ACC112 (cell line): ENCODE results near the gene AUTS2.

Experiments
- H2AFZ ChIP-seq: fragments of 200-600 bp; sonication (generic); one replicate; pipeline ENCODE4 v1.6.0; 2017; ENCODE audit warnings: antibody characterized with exemption, low read length; ENCODE audit not compliant: unreplicated experiment
- H3K27ac ChIP-seq: fragments of 200-600 bp; sonication (generic); 2 replicates; pipeline ENCODE4 v1.5.1; 2014; ENCODE audit warnings: low read depth, mild to moderate bottlenecking, antibody characterized with exemption, low read length, moderate library complexity
- H3K27me3 ChIP-seq: fragments of 200-600 bp; sonication (generic); 2 replicates; pipeline ENCODE4 v1.6.1; 2014; ENCODE audit warnings: mild to moderate bottlenecking, antibody characterized with exemption, low read length, moderate library complexity, mixed read lengths; ENCODE audit not compliant: insufficient read depth
- H3K36me3 ChIP-seq: fragments of 200-600 bp; sonication (generic); 2 replicates; pipeline ENCODE4 v1.6.1; 2016; ENCODE audit warnings: mild to moderate bottlenecking, antibody characterized with exemption, low read length, moderate library complexity, mixed read lengths; ENCODE audit not compliant: insufficient read depth
- H3K4me1 ChIP-seq: fragments of 200-600 bp; sonication (generic); one replicate; pipeline ENCODE4 v1.6.1; 2016; ENCODE audit warnings: low read length, mixed read lengths; ENCODE audit not compliant: insufficient read depth, unreplicated experiment, control insufficient read depth
- H3K4me3 ChIP-seq: fragments of 200-600 bp; sonication (generic); 2 replicates; pipeline ENCODE4 v1.5.1; 2014; ENCODE audit warnings: mild to moderate bottlenecking, low read depth, low read length
- H3K79me2 ChIP-seq: fragments of 200-600 bp; sonication (generic); one replicate; pipeline ENCODE4 v1.6.0; 2016; ENCODE audit warnings: low read length; ENCODE audit not compliant: control insufficient read depth, unreplicated experiment, insufficient read depth

Gene AUTS2

DNA sequence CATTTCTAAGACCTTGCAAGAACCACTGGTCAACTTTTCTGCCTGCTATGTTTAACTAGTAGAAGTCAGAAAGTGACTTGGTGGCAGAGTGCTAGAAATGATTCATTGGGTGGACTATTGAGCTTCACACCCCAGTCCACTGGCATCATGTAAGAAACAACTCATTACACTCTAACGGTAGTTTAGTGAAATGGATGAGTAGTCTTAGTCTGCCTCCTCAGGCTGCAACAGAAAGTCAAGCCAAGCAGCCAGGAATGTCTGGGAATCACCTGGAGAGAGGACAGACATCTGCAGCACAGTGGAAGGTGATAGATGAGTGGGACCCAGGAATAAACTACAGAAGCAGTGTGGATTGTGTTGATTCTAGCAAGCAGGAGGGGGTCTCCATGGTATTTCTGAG is 125.4 kb downstream of the AUTS2 start:
- Histone ChIP-seq H3K27ac (no peak overlapping the region), H3K27me3 (no peaks in the 10 kb centered on the region), H3K4me1 (no peaks in the 10 kb centered on the region), H3K4me3 (no peak overlapping the region), H3K79me2 (no peaks in the 10 kb centered on the region), H2AFZ (no peak overlapping the region), H3K36me3 (no peaks in the 10 kb centered on the region)

DNA sequence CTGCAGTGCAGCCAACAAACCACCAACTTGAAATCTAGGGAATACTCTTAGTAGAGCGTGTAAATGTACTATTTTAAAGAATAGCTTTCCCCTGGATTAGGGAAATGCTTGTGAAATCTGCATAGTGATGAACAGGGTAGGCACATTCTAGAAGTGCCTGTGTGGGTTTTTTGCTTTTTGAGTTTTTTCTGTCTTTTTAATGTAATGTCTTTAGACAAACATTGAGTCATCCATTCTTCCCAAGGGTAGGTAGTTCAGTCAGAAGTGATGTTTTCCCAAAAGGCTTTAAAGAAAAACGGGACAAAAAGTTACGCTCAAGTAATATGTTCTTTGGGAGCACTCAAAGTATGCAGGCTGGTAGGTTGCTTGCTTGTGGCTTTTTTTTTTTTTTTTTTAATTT is 130.0 kb downstream of the AUTS2 start:
- H2AFZ ChIP-seq, result no peak overlapping the region
- no peaks in the 10 kb centered on the region for H3K4me1 ChIP-seq
- no peaks in the 10 kb centered on the region for H3K27me3 ChIP-seq
- H3K36me3 ChIP-seq, result no peaks in the 10 kb centered on the region
- no peaks in the 10 kb centered on the region for H3K79me2 ChIP-seq
- H3K27ac ChIP-seq, result no peak overlapping the region
- no peak overlapping the region for H3K4me3 ChIP-seq

DNA sequence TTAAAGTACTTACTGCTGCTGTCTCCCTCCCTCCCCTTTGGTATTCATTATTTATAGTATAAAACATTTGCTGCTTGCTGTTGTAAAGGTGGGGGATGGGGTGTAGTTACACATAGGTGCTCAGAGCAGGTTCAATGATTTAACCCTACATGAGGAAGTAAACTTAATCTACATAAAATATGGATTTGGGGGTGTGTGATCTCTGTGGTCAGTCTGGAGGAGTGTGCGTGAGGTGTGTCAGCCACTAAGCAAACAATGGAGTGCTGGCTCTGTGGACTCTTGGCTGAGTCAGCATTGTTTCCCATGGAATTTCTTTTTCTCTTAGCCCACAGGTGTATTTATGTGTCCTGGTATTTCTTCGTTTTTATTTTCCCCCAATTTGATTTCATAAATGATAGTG is 133.9 kb downstream of the AUTS2 start:
- no peaks in the 10 kb centered on the region for H3K4me1 ChIP-seq
- H3K4me3 ChIP-seq, result no peak overlapping the region
- no peak overlapping the region for H3K27ac ChIP-seq
- no peaks in the 10 kb centered on the region for H3K27me3 ChIP-seq
- no peaks in the 10 kb centered on the region for H3K79me2 ChIP-seq
- H3K36me3 ChIP-seq, result no peaks in the 10 kb centered on the region
- no peak overlapping the region for H2AFZ ChIP-seq

DNA sequence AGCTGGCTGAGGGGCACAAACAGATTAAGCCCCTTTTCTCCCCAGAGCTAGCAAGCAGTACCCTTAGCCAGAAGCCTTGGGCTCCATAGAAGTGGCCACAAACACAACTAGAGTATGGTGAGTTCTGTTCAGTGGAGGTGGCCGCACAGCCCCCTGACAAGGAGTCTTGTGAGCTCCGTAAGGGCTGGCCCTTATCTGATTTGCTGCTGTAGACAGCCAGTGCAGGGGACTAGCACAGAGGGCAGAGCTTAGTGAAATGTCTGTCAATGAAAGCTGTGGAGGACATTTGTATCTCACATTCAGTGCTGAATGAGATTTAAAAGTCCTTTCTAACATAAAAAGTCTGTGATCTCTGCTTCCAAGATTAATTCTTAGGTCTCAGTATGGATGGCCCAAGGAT is 137.3 kb downstream of the AUTS2 start:
- Histone ChIP-seq H3K79me2 (no peaks in the 10 kb centered on the region), H3K36me3 (no peaks in the 10 kb centered on the region), H3K4me3 (no peak overlapping the region), H3K27me3 (no peaks in the 10 kb centered on the region), H3K27ac (no peak overlapping the region), H2AFZ (no peak overlapping the region), H3K4me1 (no peaks in the 10 kb centered on the region)

DNA sequence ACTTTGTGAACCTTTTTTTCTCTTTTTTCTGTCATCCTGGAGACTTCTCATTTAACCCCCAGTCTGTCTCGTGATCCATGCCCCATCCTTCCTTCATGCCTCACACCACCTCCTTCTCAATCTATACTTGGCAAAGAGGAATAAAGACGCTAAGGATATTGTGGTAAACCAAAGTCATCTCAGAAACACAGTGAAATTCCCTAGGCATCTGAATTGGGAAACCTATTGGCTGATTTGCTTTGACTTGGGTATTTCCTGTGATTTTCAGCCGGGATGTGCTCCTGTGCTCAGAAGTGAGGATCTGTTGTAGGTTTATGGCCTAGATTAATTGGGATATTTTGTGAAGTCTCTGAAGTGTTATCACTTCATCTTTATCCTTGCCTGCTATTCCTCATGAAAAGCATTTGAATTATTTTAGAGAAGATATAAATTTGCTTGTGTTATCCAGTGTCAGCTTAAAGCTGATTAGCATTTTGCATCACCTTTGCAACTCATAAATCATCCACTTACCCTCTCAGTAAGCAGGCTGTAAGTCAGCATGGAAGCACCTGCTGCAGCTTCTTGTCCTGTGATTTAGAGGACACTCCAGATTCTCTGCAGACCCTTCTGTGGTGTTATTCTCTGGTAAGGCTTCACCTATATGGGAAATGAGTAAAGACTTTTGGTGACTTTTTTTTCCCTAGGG is 138.0 kb downstream of the AUTS2 start:
- no peak overlapping the region for H2AFZ ChIP-seq
- no peaks in the 10 kb centered on the region for H3K79me2 ChIP-seq
- H3K27me3 ChIP-seq, result no peaks in the 10 kb centered on the region
- no peaks in the 10 kb centered on the region for H3K4me1 ChIP-seq
- H3K4me3 ChIP-seq, result no peak overlapping the region
- H3K36me3 ChIP-seq, result no peaks in the 10 kb centered on the region
- no peak overlapping the region for H3K27ac ChIP-seq

DNA sequence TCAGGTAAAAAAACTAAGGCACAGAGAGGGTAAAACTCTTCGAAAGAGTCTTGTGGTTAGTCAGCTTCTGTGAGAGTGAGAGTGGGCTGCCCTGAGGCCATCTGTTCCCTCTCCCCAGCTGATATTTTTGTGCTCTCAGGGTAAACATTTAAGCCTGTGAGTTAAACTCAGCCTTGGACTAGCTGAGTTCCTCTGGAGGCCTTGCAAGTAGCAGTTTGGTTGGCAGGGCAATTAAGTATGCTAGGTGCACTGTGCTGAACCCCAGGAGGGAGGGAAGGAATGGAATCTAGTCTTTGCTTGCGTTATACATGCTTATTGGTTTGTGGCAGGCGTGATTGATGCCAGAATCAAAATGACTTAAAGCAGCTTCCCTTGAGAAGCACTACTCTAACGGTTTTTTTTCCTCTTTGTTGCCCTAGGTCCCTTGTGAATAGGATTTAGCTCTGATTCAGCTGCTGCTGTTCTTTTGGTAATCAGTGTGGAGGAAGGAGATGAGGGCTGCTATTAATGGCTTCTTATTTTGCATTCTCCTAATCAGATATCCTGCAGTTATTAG is 140.2 kb downstream of the AUTS2 start:
- H2AFZ ChIP-seq, result no peak overlapping the region
- H3K27me3 ChIP-seq, result no peaks in the 10 kb centered on the region
- no peaks in the 10 kb centered on the region for H3K79me2 ChIP-seq
- no peaks in the 10 kb centered on the region for H3K4me1 ChIP-seq
- H3K27ac ChIP-seq, result no peak overlapping the region
- no peaks in the 10 kb centered on the region for H3K36me3 ChIP-seq
- H3K4me3 ChIP-seq, result no peak overlapping the region

DNA sequence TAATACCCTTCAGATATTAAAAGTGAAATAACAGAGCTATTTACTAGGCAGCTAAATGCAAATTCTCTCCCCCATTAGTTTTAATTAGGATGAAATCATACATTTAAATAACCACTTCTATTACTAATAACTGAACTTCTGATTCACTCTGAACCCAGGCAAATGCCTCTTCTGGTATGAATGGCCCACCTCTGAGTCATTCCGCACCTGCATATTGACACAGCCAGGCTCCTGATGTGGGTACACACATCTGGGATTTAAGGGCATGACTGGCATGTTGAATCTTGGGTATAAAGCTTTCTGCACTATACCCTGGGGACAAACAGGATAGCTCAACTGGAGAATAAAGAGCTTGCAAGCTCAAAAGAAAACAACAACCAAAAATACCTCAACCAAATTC is 140.9 kb downstream of the AUTS2 start:
- no peak overlapping the region for H3K4me3 ChIP-seq
- no peak overlapping the region for H3K27ac ChIP-seq
- no peaks in the 10 kb centered on the region for H3K36me3 ChIP-seq
- H3K4me1 ChIP-seq, result no peaks in the 10 kb centered on the region
- H3K27me3 ChIP-seq, result no peaks in the 10 kb centered on the region
- no peaks in the 10 kb centered on the region for H3K79me2 ChIP-seq
- H2AFZ ChIP-seq, result no peak overlapping the region

DNA sequence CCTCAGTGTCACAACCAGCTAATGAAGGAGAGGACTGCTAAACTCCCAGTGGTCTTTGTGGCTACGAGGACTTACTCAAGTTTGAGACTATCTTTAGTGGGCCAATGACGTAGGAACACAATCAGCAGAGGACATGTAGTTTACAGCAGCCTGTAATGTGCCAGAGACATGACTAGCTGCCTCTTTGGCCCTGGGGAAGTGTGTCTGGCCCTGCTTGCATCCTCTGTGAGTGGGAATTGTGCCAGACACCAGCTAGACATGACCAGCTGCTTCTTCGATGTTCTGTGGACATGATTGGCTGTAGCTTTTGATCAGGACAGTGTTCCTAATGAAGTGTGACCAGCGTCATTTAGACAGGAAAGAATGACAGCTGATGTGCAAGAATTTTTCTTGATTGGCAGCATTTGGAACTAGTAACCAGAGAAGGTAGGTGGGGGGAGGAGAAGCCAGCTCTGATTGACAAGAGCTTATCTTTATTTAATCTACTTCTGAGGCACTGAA is 141.7 kb downstream of the AUTS2 start:
- no peak overlapping the region for H3K27ac ChIP-seq
- no peak overlapping the region for H2AFZ ChIP-seq
- no peaks in the 10 kb centered on the region for H3K79me2 ChIP-seq
- no peaks in the 10 kb centered on the region for H3K4me1 ChIP-seq
- no peak overlapping the region for H3K4me3 ChIP-seq
- no peaks in the 10 kb centered on the region for H3K27me3 ChIP-seq
- no peaks in the 10 kb centered on the region for H3K36me3 ChIP-seq

DNA sequence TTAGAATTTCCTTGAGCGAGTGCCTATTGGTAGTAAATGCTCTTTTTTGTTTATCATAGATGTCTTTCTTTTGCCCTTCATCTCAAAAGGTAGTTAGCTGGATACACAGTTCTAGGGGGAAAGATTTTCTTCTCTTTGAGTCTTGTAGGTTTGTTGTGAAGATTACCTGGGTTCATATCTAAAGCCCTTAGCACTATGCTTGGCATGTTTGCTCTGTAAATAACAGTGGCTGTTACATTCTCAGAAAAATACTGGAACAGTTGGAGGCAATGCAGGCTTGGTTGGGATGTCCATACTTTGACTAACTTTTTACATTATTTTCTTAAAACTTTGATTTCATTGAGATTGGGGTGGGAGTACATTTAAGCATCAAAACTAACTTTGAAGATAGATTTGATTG is 144.0 kb downstream of the AUTS2 start:
- no peaks in the 10 kb centered on the region for H3K4me1 ChIP-seq
- no peak overlapping the region for H3K4me3 ChIP-seq
- H2AFZ ChIP-seq, result no peak overlapping the region
- H3K36me3 ChIP-seq, result no peaks in the 10 kb centered on the region
- no peak overlapping the region for H3K27ac ChIP-seq
- H3K79me2 ChIP-seq, result no peaks in the 10 kb centered on the region
- H3K27me3 ChIP-seq, result no peaks in the 10 kb centered on the region

DNA sequence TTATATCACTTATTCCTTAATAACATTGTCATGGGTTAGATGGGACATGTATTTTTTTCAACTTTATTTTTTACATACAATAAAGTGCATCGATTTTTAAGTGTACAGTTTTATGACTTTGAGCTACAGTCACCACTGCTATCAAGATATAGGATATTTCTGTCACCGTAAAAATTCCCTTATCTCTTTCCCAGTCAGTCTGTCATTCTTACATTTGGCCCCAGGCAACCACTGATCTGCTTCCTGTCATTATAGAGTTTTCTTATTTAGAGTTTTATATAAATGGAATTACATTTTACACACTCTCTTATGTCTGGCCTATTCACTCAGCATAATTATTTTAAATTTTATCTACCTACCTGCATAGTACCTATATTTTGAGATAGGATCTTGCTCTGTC is 145.2 kb downstream of the AUTS2 start:
- no peak overlapping the region for H3K4me3 ChIP-seq
- no peak overlapping the region for H2AFZ ChIP-seq
- no peaks in the 10 kb centered on the region for H3K4me1 ChIP-seq
- no peak overlapping the region for H3K27ac ChIP-seq
- no peaks in the 10 kb centered on the region for H3K79me2 ChIP-seq
- H3K36me3 ChIP-seq, result no peaks in the 10 kb centered on the region
- no peaks in the 10 kb centered on the region for H3K27me3 ChIP-seq

DNA sequence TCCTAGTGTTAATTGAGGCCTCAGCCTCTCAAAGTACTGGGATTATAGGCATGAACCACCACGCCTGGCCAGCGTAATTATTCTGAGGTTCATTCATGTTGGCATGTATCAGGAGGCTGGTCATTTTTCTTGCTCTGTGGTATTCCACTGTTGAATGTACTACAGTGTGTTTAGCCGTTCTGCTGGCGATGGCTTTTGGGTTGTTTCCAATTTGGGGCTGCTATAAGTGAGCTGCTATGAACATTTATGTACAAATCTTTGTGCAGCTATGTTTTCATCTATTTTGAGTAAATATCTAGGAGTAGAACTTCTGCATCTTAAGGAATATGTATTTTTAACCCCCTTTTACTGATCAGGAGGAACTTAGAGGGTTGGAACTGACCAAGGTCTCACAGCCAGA is 145.8 kb downstream of the AUTS2 start:
- Histone ChIP-seq H3K27me3 (no peaks in the 10 kb centered on the region), H3K4me1 (no peaks in the 10 kb centered on the region), H3K27ac (no peak overlapping the region), H3K36me3 (no peaks in the 10 kb centered on the region), H3K79me2 (no peaks in the 10 kb centered on the region), H3K4me3 (no peak overlapping the region), H2AFZ (no peak overlapping the region)
